Transverse colon (tissue), 4 donors: ENCODE data around the gene CLMN. TPM values are rescaled to one million over a fixed set of nuclear protein-coding genes. Genes with fewer than 3 reads are reported as not detected.

Experiments
- DNase-seq: peaks from one replicate; pipeline ENCODE4 v3.0.0-alpha.2; 2019
- H3K27ac ChIP-seq, 4 donors: fragments of 200-600 bp; sonication (generic); 2 replicates each; pipeline ENCODE4 v1.5.1; 2016 to 2018; ENCODE audit warnings: inconsistent platforms in 4 of 4
- H3K27me3 ChIP-seq: fragments of 200-600 bp; sonication (generic); 2 replicates; pipeline ENCODE4 v1.5.1; 2017; ENCODE audit warnings: inconsistent platforms
- H3K36me3 ChIP-seq, 4 donors: fragments of 200-600 bp; sonication (generic); 2 replicates each; pipeline ENCODE4 v1.5.1; 2017 to 2019; ENCODE audit warnings: inconsistent platforms in 4 of 4
- H3K4me1 ChIP-seq, 4 donors: fragments of 200-600 bp; sonication (generic); 2 replicates each; pipeline ENCODE4 v1.5.1; 2017 to 2020; ENCODE audit warnings: inconsistent platforms in 4 of 4
- H3K4me3 ChIP-seq, 4 donors: fragments of 200-600 bp; sonication (generic); 1 replicate in 1 of 4; 2 replicates in 3 of 4; pipeline versions ENCODE4 v1.5.1 to v1.6.1; 2017 to 2019; ENCODE audit warnings: inconsistent platforms in 4 of 4
- H3K9me3 ChIP-seq, 2 donors: fragments of 200-600 bp; sonication (generic); 2 replicates each; pipeline ENCODE4 v1.5.1; 2017 to 2019; ENCODE audit warnings: inconsistent platforms in 2 of 2
- CTCF ChIP-seq, 5 experiments: fragments of 200-600 bp in 3 of 5; fragments of 450-650 bp in 2 of 5; sonication (generic) in 3 of 5; IDR thresholded peaks; 1 replicate in 2 of 5; 2 replicates in 3 of 5; pipeline ENCODE4 v1.5.1; 2016 to 2017; ENCODE audit warnings: antibody characterized with exemption in 5 of 5, inconsistent platforms in 3 of 5, mild to moderate bottlenecking in 2 of 5, moderate library complexity in 1 of 5
- EP300 ChIP-seq: sonication (generic); formaldehyde crosslinking; IDR thresholded peaks from one replicate; pipeline ENCODE4 v1.6.1; 2017; ENCODE audit warnings: antibody characterized with exemption, low read depth
- POLR2A ChIP-seq: fragments of 450-650 bp; IDR thresholded peaks from one replicate; pipeline ENCODE4 v1.6.1; 2016; ENCODE audit warnings: antibody characterized with exemption, mild to moderate bottlenecking, moderate library complexity
- POLR2AphosphoS5 ChIP-seq, 3 donors: sonication (generic); formaldehyde crosslinking; IDR thresholded peaks; one replicate each; pipeline ENCODE4 v1.6.1; 2016; ENCODE audit warnings: antibody characterized with exemption in 3 of 3
- WGBS, 2 donors: methylation state at CpG; one replicate each; pipeline ENCODE4 v1.1.5; 2018; ENCODE audit warnings: low coverage in 1 of 2; 5-methylcytosine and 5-hydroxymethylcytosine counted together
- in situ Hi-C, 4 donors: fragments of 200-750 bp; cut with MboI; loops; one replicate each; pipeline versions ENCODE4 v1.15.0 to v1.15.1; 2017; ENCODE audit warnings: low sequenced_read_pairs in 3 of 4, low pct_ligation_motif_present in 1 of 4, low pct_unique_long_range_greater_than_20kb in 1 of 4
- intact Hi-C: fragments of 100-400 bp; cut with DNase I; formaldehyde crosslinking; loops from one replicate; pipeline ENCODE4 v1.15.1; 2023; ENCODE audit warnings: low total_unique reads
- total RNA-seq, 4 donors: library from RNA; depleted of rRNA; stranded (reverse); fragments of >200 nt; gene quantifications; one replicate each; pipeline ENCODE4 v1.1.0, GENCODE V29; 2016

Gene CLMN
- total RNA-seq, 4 donors from 2014 or later, result 71.1 to 118 (median 90.1) TPM

DNA sequence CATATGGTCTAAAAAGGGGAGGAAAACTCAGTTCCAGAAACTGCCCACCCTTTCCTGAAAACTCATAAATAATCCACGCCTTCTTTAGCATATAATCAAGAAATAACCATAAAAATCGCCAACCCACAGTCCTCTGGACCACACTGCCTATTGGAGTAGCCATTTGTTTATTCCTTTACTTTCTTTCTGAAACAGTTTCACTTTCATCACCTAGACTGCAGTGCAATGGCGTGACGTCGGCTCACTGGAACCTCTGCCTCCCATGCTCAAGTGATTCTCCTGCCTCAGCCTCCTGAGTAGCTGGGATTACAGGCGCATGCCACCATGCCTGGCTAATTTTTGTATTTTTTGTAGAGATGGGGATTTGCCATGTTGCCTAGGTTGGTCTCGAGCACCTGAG lies 44.2 kb downstream of the CLMN start:
- no peak overlapping the region for H3K4me3 ChIP-seq
- in situ Hi-C loops, result no loop called here
- H3K36me3 ChIP-seq, result no peaks in the 10 kb centered on the region
- H3K9me3 ChIP-seq, result no peaks in the 10 kb centered on the region
- 79 to 80% methylated on average over 5 to 7 of the region's 7 CpGs for WGBS, 2 donors
- peaks cover 0 to 32% (median 27%) of the 10 kb centered on the region in 4 donors for H3K4me1 ChIP-seq
- DNase-seq, result no peak
- intact Hi-C loops, result no loop called here
- TF ChIP-seq CTCF (IDR thresholded peaks at IDR 0.05) (no peak), POLR2A (no peak), EP300 (no peak), POLR2AphosphoS5 (IDR thresholded peaks at IDR 0.05) (no peak)
- peak overlapping the region; percentile 74 to 84 (median 80) for H3K27ac ChIP-seq
- H3K27me3 ChIP-seq, result no peaks in the 10 kb centered on the region

DNA sequence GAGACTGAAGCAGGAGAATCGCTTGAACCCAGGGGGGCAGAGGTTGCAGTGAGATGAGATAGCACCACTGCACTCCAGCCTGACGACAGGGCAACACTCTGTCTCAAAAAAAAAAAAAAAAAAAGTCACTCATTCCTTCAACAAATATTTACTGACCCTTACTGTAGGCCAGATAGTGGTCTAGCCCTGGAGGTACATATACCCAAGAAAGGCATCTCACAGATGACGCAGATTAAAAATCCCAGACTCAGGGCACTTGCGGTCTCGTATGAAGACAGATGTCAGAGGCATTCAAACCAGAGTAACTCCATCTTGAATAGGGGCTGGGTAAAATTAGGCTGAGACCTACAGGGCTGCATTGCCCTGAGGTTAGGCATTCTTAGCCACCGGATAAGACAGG lies 44.8 kb downstream of the CLMN start:
- no peaks in the 10 kb centered on the region for H3K9me3 ChIP-seq
- no peaks in the 10 kb centered on the region for H3K36me3 ChIP-seq
- H3K4me3 ChIP-seq, result no peak overlapping the region
- DNase-seq, result no peak
- TF ChIP-seq CTCF (IDR thresholded peaks at IDR 0.05), result no peak
- no peak for TF ChIP-seq POLR2A
- no peak for TF ChIP-seq POLR2AphosphoS5 (IDR thresholded peaks at IDR 0.05)
- TF ChIP-seq EP300, result no peak
- peak overlapping the region; percentile 74 to 84 (median 80) for H3K27ac ChIP-seq
- peaks cover 0 to 32% (median 27%) of the 10 kb centered on the region in 4 donors for H3K4me1 ChIP-seq
- in situ Hi-C loops (no loop called here), intact Hi-C loops (no loop called here)
- WGBS, 2 donors, result 69 to 92% methylated on average over 5 to 6 of the region's 6 CpGs
- H3K27me3 ChIP-seq, result no peaks in the 10 kb centered on the region

DNA sequence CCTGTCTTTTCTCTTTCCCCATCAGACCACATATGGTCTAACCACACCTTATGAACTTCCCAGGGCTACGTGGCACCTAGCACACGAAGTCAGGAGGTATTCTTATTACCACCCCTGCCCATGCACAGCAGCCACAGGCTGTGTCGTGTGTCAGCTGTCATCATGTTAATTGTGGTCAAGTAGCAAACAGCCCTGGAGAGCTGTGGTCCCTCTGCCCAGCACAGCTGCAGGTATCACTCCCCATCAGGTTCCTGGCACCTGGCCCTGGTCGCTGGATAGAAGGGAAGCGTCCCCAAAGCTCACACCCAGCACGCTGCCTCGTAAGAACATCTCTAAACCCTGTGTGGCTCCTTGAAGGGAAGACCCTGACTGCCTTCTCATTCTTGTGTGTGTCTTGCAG lies 45.4 kb downstream of the CLMN start:
- H3K4me3 ChIP-seq, result no peak overlapping the region
- intact Hi-C loops (no loop called here), in situ Hi-C loops (no loop called here)
- WGBS, 2 donors, result 40 to 69% methylated on average over 1 to 7 of the region's 7 CpGs
- H3K4me1 ChIP-seq, result peaks cover 0 to 32% (median 27%) of the 10 kb centered on the region in 4 donors
- TF ChIP-seq POLR2AphosphoS5 (IDR thresholded peaks at IDR 0.05), result peak; percentile 50 to 74 (median 63)
- TF ChIP-seq EP300, result no peak
- TF ChIP-seq CTCF (IDR thresholded peaks at IDR 0.05), result no peak
- TF ChIP-seq POLR2A, result peak; percentile 41
- no peaks in the 10 kb centered on the region for H3K27me3 ChIP-seq
- no peaks in the 10 kb centered on the region for H3K36me3 ChIP-seq
- H3K9me3 ChIP-seq, result no peaks in the 10 kb centered on the region
- peak overlapping the region; percentile 74 to 84 (median 80) for H3K27ac ChIP-seq
- peak; percentile 76 for DNase-seq

- Histone ChIP-seq H3K27me3 (no peaks in the 10 kb centered on the region), H3K4me3 (no peak overlapping the region), H3K9me3 (no peaks in the 10 kb centered on the region), H3K36me3 (no peaks in the 10 kb centered on the region), H3K27ac (peak overlapping the region; percentile 74 to 84 (median 80)), H3K4me1 (peaks cover 0 to 32% (median 27%) of the 10 kb centered on the region in 4 donors)
- 44 to 52% methylated on average over 9 to 17 of the region's 17 CpGs for WGBS, 2 donors
- intact Hi-C loops, result no loop called here
- TF ChIP-seq CTCF (IDR thresholded peaks at IDR 0.05) (no peak), POLR2AphosphoS5 (IDR thresholded peaks at IDR 0.05) (peak in 1 of 3 donors; percentile 33)
- in situ Hi-C loops, result no loop called here
- DNase-seq, result peak; percentile 79
Measured at GRCh38 chr14:95273001-95273978, 46.4 kb downstream of the CLMN start.
